ENCODE results near the gene GLYATL3. TPM values are rescaled to one million over a fixed set of nuclear protein-coding genes. Genes with fewer than 3 reads are reported as not detected.

The GLYATL3 gene
- total and polyA plus RNA-seq, 2 of the 4 experiments (the other 2 are of a cell fraction), result not detected

- Histone ChIP-seq H3K23ac (ENCODE audit: low read depth, low read length) (no peak overlapping the region), H3K9me3 (ENCODE audit: control insufficient read depth, insufficient read depth, low read length) (no peaks in the 10 kb centered on the region), H3K14ac (replicated peaks; ENCODE audit: low read depth, low read length) (no peak overlapping the region), H2AK5ac (ENCODE audit: low read depth, low read length) (no peak overlapping the region), H4K20me1 (ENCODE audit: insufficient read depth, low read length) (no peaks in the 10 kb centered on the region), H2BK15ac (ENCODE audit: low read depth, low read length) (no peak overlapping the region), H3K79me1 (ENCODE audit: low read depth in 1 of 2, low read length in 2 of 2) (no peaks in the 10 kb centered on the region), H3K27me3 (ENCODE audit: control insufficient read depth, insufficient read depth, low read length) (no peaks in the 10 kb centered on the region), H2BK5ac (ENCODE audit: low read depth, low read length, poor library complexity, severe bottlenecking) (no peak overlapping the region), H4K91ac (ENCODE audit: insufficient read depth, low read depth, low read length) (no peak overlapping the region), H2BK20ac (ENCODE audit: low read depth, low read length) (no peak overlapping the region), H2AK9ac (replicated peaks; ENCODE audit: low read depth, low read length, poor library complexity) (no peak overlapping the region), H3K4me1 (ENCODE audit: control insufficient read depth, insufficient read depth, low read length) (no peaks in the 10 kb centered on the region), H4K8ac (ENCODE audit: low read depth in 2 of 2, low read length in 2 of 2) (no peak overlapping the region), H3K18ac (ENCODE audit: low read depth, low read length) (no peak overlapping the region), H3K36me3 (ENCODE audit: control insufficient read depth, insufficient read depth, low read length) (no peaks in the 10 kb centered on the region), H3K4me3 (ENCODE audit: insufficient read depth, low read depth, low read length) (no peak overlapping the region), H4K5ac (ENCODE audit: low read depth, low read length) (no peak overlapping the region), H2BK120ac (ENCODE audit: low read depth, low read length) (no peak overlapping the region), H2AFZ (replicated peaks; ENCODE audit: low read length, poor library complexity) (no peak overlapping the region), H3K9me1 (ENCODE audit: insufficient read depth, low read length) (no peaks in the 10 kb centered on the region), H3K4me2 (ENCODE audit: low read depth, low read length) (no peak overlapping the region), H3K27ac (ENCODE audit: insufficient read depth, low read length) (no peak overlapping the region), H3K56ac (ENCODE audit: extremely low read depth, insufficient read depth, low read length) (no peak overlapping the region), H3K9ac (ENCODE audit: low read depth, low read length) (no peak overlapping the region), H3K4ac (ENCODE audit: low read depth, low read length) (no peak overlapping the region)
- intact Hi-C loops (cut with micrococcal nuclease) (no loop called here), in situ Hi-C loops (cut with MboI; ENCODE audit: low sequenced_read_pairs) (loop anchor here (25.0 kb wide), 1 partner anchor 295 kb away; no protein-coding TSS in a partner anchor), dilution Hi-C loops (cut with HindIII; ENCODE audit: low sequenced_read_pairs, unreplicated experiment) (no loop called here)
- ChIA-PET CTCF (interaction anchor here (0.6 to 1.3 kb wide), 2 partner anchors 9 to 25 kb away, joined by 4 read pairs; no protein-coding TSS in a partner anchor), POLR2A (ENCODE audit: unreplicated experiment) (no interaction called here)
- DNase-seq (no peak), ATAC-seq (ENCODE audit: low read depth) (no peak)
- WGBS, 2 experiments (ENCODE audit: extremely low coverage in 2 of 2, insufficient read length in 1 of 2), result no CpG with 5 or more reads among the region's 3 CpGs
- TF ChIP-seq MXI1 (IDR thresholded peaks at IDR 0.05; ENCODE audit: borderline replicate concordance, low read depth, low read length) (no peak), CHD1 (IDR thresholded peaks at IDR 0.05; ENCODE audit: low read depth, low read length) (no peak), RFX5 (IDR thresholded peaks at IDR 0.05; ENCODE audit: low read depth, low read length) (no peak), CEBPB (IDR thresholded peaks at IDR 0.05; ENCODE audit: low read depth, low read length) (no peak), MAZ (IDR thresholded peaks at IDR 0.05; ENCODE audit: borderline replicate concordance, low read depth, low read length) (no peak), RCOR1 (IDR thresholded peaks at IDR 0.05; ENCODE audit: insufficient replicate concordance, low read length) (no peak), RAD21 (IDR thresholded peaks at IDR 0.05; ENCODE audit: low read length) (no peak), NFE2L2 (IDR thresholded peaks at IDR 0.05; ENCODE audit: low read depth, low read length) (no peak)
- TF ChIP-seq, protein P1, sequence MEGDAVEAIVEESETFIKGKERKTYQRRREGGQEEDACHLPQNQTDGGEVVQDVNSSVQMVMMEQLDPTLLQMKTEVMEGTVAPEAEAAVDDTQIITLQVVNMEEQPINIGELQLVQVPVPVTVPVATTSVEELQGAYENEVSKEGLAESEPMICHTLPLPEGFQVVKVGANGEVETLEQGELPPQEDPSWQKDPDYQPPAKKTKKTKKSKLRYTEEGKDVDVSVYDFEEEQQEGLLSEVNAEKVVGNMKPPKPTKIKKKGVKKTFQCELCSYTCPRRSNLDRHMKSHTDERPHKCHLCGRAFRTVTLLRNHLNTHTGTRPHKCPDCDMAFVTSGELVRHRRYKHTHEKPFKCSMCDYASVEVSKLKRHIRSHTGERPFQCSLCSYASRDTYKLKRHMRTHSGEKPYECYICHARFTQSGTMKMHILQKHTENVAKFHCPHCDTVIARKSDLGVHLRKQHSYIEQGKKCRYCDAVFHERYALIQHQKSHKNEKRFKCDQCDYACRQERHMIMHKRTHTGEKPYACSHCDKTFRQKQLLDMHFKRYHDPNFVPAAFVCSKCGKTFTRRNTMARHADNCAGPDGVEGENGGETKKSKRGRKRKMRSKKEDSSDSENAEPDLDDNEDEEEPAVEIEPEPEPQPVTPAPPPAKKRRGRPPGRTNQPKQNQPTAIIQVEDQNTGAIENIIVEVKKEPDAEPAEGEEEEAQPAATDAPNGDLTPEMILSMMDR (conservative IDR thresholded peaks at IDR 0.05; ENCODE audit: low read depth, low read length), result no peak
- TF ChIP-seq, protein P2, sequence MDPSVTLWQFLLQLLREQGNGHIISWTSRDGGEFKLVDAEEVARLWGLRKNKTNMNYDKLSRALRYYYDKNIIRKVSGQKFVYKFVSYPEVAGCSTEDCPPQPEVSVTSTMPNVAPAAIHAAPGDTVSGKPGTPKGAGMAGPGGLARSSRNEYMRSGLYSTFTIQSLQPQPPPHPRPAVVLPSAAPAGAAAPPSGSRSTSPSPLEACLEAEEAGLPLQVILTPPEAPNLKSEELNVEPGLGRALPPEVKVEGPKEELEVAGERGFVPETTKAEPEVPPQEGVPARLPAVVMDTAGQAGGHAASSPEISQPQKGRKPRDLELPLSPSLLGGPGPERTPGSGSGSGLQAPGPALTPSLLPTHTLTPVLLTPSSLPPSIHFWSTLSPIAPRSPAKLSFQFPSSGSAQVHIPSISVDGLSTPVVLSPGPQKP (IDR thresholded peaks at IDR 0.05; ENCODE audit: borderline replicate concordance, low read depth, low read length), result no peak
- TF ChIP-seq, protein P3, sequence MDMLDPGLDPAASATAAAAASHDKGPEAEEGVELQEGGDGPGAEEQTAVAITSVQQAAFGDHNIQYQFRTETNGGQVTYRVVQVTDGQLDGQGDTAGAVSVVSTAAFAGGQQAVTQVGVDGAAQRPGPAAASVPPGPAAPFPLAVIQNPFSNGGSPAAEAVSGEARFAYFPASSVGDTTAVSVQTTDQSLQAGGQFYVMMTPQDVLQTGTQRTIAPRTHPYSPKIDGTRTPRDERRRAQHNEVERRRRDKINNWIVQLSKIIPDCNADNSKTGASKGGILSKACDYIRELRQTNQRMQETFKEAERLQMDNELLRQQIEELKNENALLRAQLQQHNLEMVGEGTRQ (IDR thresholded peaks at IDR 0.05; ENCODE audit: low read depth, low read length), result no peak
- no TSS peak for BruUV-seq (replicated peaks)
Measured at GRCh38 chr6:49541936-49542335, 42.2 kb downstream of the GLYATL3 start.

Measured in IMR-90 (cell line).